WTC11 (cell line): ENCODE results near the gene PHF21B. TPM values are rescaled to one million over a fixed set of nuclear protein-coding genes. Genes with fewer than 3 reads are reported as not detected.
"Not testable (repeated sequence)": the region's sequence is repeated elsewhere in the genome, so short reads cannot be mapped to it uniquely, and the experiment has no call there.

Experiments used
- ATAC-seq: fragments of 200-7000 bp; cut with Tn5 transposase; 2 replicates; pipeline ENCODE4 v1.10.0; 2021; ENCODE audit warnings: mild to moderate bottlenecking, moderate library complexity
- CTCF ChIA-PET: fragments of 300-600 bp; sonication (Branson Sonifier 250); formaldehyde crosslinking; loops from one replicate; lab custom pipeline; 2021; ENCODE audit warnings: antibody characterized with exemption; lab: Charles Lee
- POLR2A ChIA-PET: fragments of 350-600 bp; sonication (Branson Sonifier 250); formaldehyde crosslinking; loops from one replicate; lab custom pipeline; 2021; ENCODE audit warnings: antibody characterized with exemption; lab: Charles Lee
- DNase-seq: peaks from one replicate; pipeline ENCODE4 v3.0.0; 2021; ENCODE audit warnings: low spot score
- H3K27ac Mint-ChIP-seq: 2 replicates; pipeline ENCODE4 v1.8.0; 2021; ENCODE audit warnings: mixed read lengths
- H3K27me3 Mint-ChIP-seq: 2 replicates; pipeline ENCODE4 v1.8.0; 2021; ENCODE audit warnings: low read depth, mild to moderate bottlenecking, moderate library complexity, mixed read lengths
- H3K36me3 Mint-ChIP-seq: 2 replicates; pipeline ENCODE4 v1.8.0; 2021; ENCODE audit warnings: mixed read lengths
- H3K4me1 Mint-ChIP-seq: 2 replicates; pipeline ENCODE4 v1.8.0; 2022; ENCODE audit warnings: mixed read lengths
- H3K4me3 Mint-ChIP-seq: 2 replicates; pipeline ENCODE4 v1.8.0; 2021; ENCODE audit warnings: mild to moderate bottlenecking, moderate library complexity, mixed read lengths
- H3K9me3 Mint-ChIP-seq: 2 replicates; pipeline ENCODE4 v1.8.0; 2021; ENCODE audit warnings: mixed read lengths
- AR ChIP-seq: fragments of 250-450 bp; sonication (Bioruptor Pico); IDR thresholded peaks from 2 replicates; pipeline ENCODE4 v1.9.0; 2021; ENCODE audit warnings: mild to moderate bottlenecking
- CTCF ChIP-seq: fragments of 200-600 bp; IDR thresholded peaks from 2 replicates; pipeline ENCODE4 v1.8.0; 2022; ENCODE audit warnings: antibody characterized with exemption
- ELF4 ChIP-seq: sonication (generic); formaldehyde crosslinking; IDR thresholded peaks from 2 replicates; pipeline ENCODE4 v1.8.1; 2022; ENCODE audit warnings: low read depth, mild to moderate bottlenecking, moderate library complexity, missing genetic modification reagents
- ESRRA ChIP-seq: sonication (generic); formaldehyde crosslinking; IDR thresholded peaks from 2 replicates; pipeline ENCODE4 v1.8.1; 2022; ENCODE audit warnings: mild to moderate bottlenecking, missing genetic modification reagents, borderline replicate concordance
- HMGXB4 ChIP-seq: sonication (generic); formaldehyde crosslinking; IDR thresholded peaks from 2 replicates; pipeline ENCODE4 v1.8.1; 2023; ENCODE audit warnings: mild to moderate bottlenecking, moderate library complexity, missing genetic modification reagents
- IRF2 ChIP-seq: sonication (generic); formaldehyde crosslinking; IDR thresholded peaks from 2 replicates; pipeline ENCODE4 v1.8.0; 2022; ENCODE audit warnings: low read depth, missing genetic modification reagents, borderline replicate concordance
- JUN ChIP-seq: sonication (generic); formaldehyde crosslinking; IDR thresholded peaks from 2 replicates; pipeline ENCODE4 v1.8.0; 2023; ENCODE audit warnings: mild to moderate bottlenecking, missing genetic modification reagents
- NFE2L1 ChIP-seq: sonication (generic); formaldehyde crosslinking; IDR thresholded peaks from 2 replicates; pipeline ENCODE4 v1.8.1; 2023; ENCODE audit warnings: missing genetic modification reagents
- PRRX2 ChIP-seq: fragments of 250-450 bp; sonication (Bioruptor Pico); IDR thresholded peaks from 2 replicates; pipeline ENCODE4 v1.8.0; 2021; ENCODE audit warnings: mild to moderate bottlenecking
- SP1 ChIP-seq: sonication (generic); formaldehyde crosslinking; conservative IDR thresholded peaks from 2 replicates; pipeline ENCODE4 v1.8.1; 2022; ENCODE audit warnings: missing genetic modification reagents
- STAT6 ChIP-seq: sonication (generic); formaldehyde crosslinking; conservative IDR thresholded peaks from 2 replicates; pipeline ENCODE4 v1.8.1; 2023; ENCODE audit warnings: mild to moderate bottlenecking, low read depth, missing genetic modification reagents, moderate library complexity
- TEAD1 ChIP-seq: sonication (generic); formaldehyde crosslinking; IDR thresholded peaks from 2 replicates; pipeline ENCODE4 v1.8.0; 2022; ENCODE audit warnings: mild to moderate bottlenecking, missing genetic modification reagents
- TEAD4 ChIP-seq: sonication (generic); formaldehyde crosslinking; IDR thresholded peaks from 2 replicates; pipeline ENCODE4 v1.8.0; 2022; ENCODE audit warnings: mild to moderate bottlenecking, missing genetic modification reagents
- ZNF138 ChIP-seq: sonication (generic); formaldehyde crosslinking; conservative IDR thresholded peaks from 2 replicates; pipeline ENCODE4 v1.8.1; 2022; ENCODE audit warnings: mild to moderate bottlenecking, moderate library complexity, missing genetic modification reagents
- ZNF219 ChIP-seq: sonication (generic); formaldehyde crosslinking; IDR thresholded peaks from 2 replicates; pipeline ENCODE4 v1.8.0; 2023; ENCODE audit warnings: missing genetic modification reagents, mild to moderate bottlenecking, borderline replicate concordance
- ZNF232 ChIP-seq: sonication (generic); formaldehyde crosslinking; IDR thresholded peaks from 2 replicates; pipeline ENCODE4 v1.8.0; 2022; ENCODE audit warnings: mild to moderate bottlenecking, missing genetic modification reagents
- ZNF317 ChIP-seq: sonication (generic); formaldehyde crosslinking; IDR thresholded peaks from 2 replicates; pipeline ENCODE4 v1.8.1; 2023; ENCODE audit warnings: low read depth, mild to moderate bottlenecking, moderate library complexity, missing genetic modification reagents, borderline replicate concordance
- ZNF396 ChIP-seq: fragments of 250-450 bp; sonication (Bioruptor Pico); IDR thresholded peaks from 2 replicates; pipeline ENCODE4 v1.8.0; 2021; ENCODE audit warnings: mild to moderate bottlenecking, moderate library complexity, borderline replicate concordance
- total RNA-seq: library from RNA; stranded (reverse); gene quantifications from 3 replicates; pipeline ENCODE4 v1.2.3, GENCODE V29; 2021

Gene PHF21B
- total RNA-seq, 1 experiment from 2014 or later: 107 TPM

- H3K4me1 Mint-ChIP-seq: peaks cover 32% of the 10 kb centered on the region
- ATAC-seq (no peak), DNase-seq (no peak)
- H3K4me3 Mint-ChIP-seq: no peak overlapping the region
- H3K27ac Mint-ChIP-seq: peak overlapping the region; percentile 73; the same call in 1 of the 2 replicates
- TF ChIP-seq JUN (CRISPR knock-in tag) (no peak), ELF4 (no peak), PRRX2 (no peak), AR (CRISPR knock-in tag) (no peak)
- CTCF ChIA-PET: interaction anchor here (0.6 kb wide), 1 partner anchor 36 kb away, joined by 4 read pairs; no protein-coding TSS in a partner anchor
- H3K27me3 Mint-ChIP-seq: peaks cover 56% of the 10 kb centered on the region
- peaks cover 3% of the 10 kb centered on the region for H3K36me3 Mint-ChIP-seq
- POLR2A ChIA-PET: no interaction called here
- peaks cover 9% of the 10 kb centered on the region; the same call in 1 of the 2 replicates for H3K9me3 Mint-ChIP-seq
Measured at GRCh38 chr22:45053571-45053970, 43.8 kb upstream of the PHF21B start.

GRCh38 chr22:45053094-45053493 is 43.3 kb upstream of the PHF21B start:
- Mint-ChIP-seq H3K4me1 (peaks cover 33% of the 10 kb centered on the region), H3K36me3 (peaks cover 3% of the 10 kb centered on the region), H3K27ac (peak overlapping the region; percentile 21; the same call in 1 of the 2 replicates), H3K9me3 (peaks cover 9% of the 10 kb centered on the region; the same call in 1 of the 2 replicates), H3K4me3 (no peak overlapping the region), H3K27me3 (peaks cover 56% of the 10 kb centered on the region)
- ChIA-PET CTCF (interaction anchor here (0.6 kb wide), 1 partner anchor 36 kb away, joined by 4 read pairs; no protein-coding TSS in a partner anchor), POLR2A (no interaction called here)
- peak; percentile 38; the same call in 1 of the 2 replicates for TF ChIP-seq NFE2L1 (CRISPR knock-in tag)
- 0 out of 2 replicates have a peak, but pooled peaks have one; percentile 37 for TF ChIP-seq ZNF396 (CRISPR knock-in tag)
- TF ChIP-seq HMGXB4 (CRISPR knock-in tag): no peak
- peak; percentile 40 for ATAC-seq
- DNase-seq: no peak

- peaks cover 33% of the 10 kb centered on the region for H3K4me1 Mint-ChIP-seq
- ATAC-seq: peak; percentile 81
- H3K9me3 Mint-ChIP-seq: not testable (repeated sequence)
Measured at GRCh38 chr22:45052665-45053064, 42.9 kb upstream of the PHF21B start.

GRCh38 chr22:45051946-45052345 is 42.1 kb upstream of the PHF21B start:
- H3K9me3 Mint-ChIP-seq: peaks cover 14% of the 10 kb centered on the region
- peaks cover 61% of the 10 kb centered on the region for H3K27me3 Mint-ChIP-seq
- H3K36me3 Mint-ChIP-seq: peaks cover 7% of the 10 kb centered on the region
- ATAC-seq (no peak), DNase-seq (no peak)
- ChIA-PET POLR2A (interaction anchor here (0.6 kb wide), 1 partner anchor 9 kb away, joined by 3 read pairs; no protein-coding TSS in a partner anchor), CTCF (interaction anchor here (0.7 to 1.1 kb wide), 2 partner anchors 11 to 29 kb away, joined by 3 read pairs; no protein-coding TSS in a partner anchor)
- H3K4me1 Mint-ChIP-seq: peaks cover 33% of the 10 kb centered on the region
- no peak overlapping the region for H3K4me3 Mint-ChIP-seq
- no peak overlapping the region for H3K27ac Mint-ChIP-seq
- TF ChIP-seq ZNF219 (CRISPR knock-in tag) (no peak), IRF2 (CRISPR knock-in tag) (no peak), CTCF (no peak), SP1 (CRISPR knock-in tag) (no peak), TEAD4 (no peak), ZNF317 (CRISPR knock-in tag) (no peak), ZNF138 (CRISPR knock-in tag) (no peak), ESRRA (CRISPR knock-in tag) (no peak), ZNF232 (CRISPR knock-in tag) (no peak), STAT6 (no peak), TEAD1 (CRISPR knock-in tag) (no peak)

More at GRCh38 chr22:45052665-45053064, 42.9 kb upstream of the PHF21B start:
- ChIA-PET CTCF (interaction anchor here (0.7 to 1.1 kb wide), 2 partner anchors 10 to 29 kb away, joined by 3 read pairs; no protein-coding TSS in a partner anchor), POLR2A (interaction anchor here (0.6 kb wide), 1 partner anchor 8 kb away, joined by 3 read pairs; no protein-coding TSS in a partner anchor)
- H3K27me3 Mint-ChIP-seq: peaks cover 56% of the 10 kb centered on the region
- not testable (repeated sequence) for H3K36me3 Mint-ChIP-seq, H3K4me3 Mint-ChIP-seq, DNase-seq
- H3K27ac Mint-ChIP-seq: peak overlapping the region; percentile 24; the same call in 1 of the 2 replicates
